BJ (cell line): ENCODE measurements around the gene PRL. TPM values are rescaled to one million over a fixed set of nuclear protein-coding genes. Genes with fewer than 3 reads are reported as not detected.

Experiments
- CTCF ChIA-PET: fragments of 350-600 bp; formaldehyde crosslinking; extraction: SDS; loops from one replicate; lab custom pipeline; 2021; ENCODE audit warnings: antibody characterized with exemption, inconsistent platforms; lab: Yijun Ruan, JAX
- POLR2A ChIA-PET: fragments of 300-600 bp; sonication (Branson Sonifier 250); formaldehyde crosslinking; extraction: SDS; loops from one replicate; lab custom pipeline; 2021; ENCODE audit warnings: antibody characterized with exemption; lab: Charles Lee
- DNase-seq: peaks from one replicate; pipeline ENCODE4 v3.0.0-alpha.2; 2011; ENCODE audit warnings: low read depth
- H3K27me3 ChIP-seq: 2 replicates; pipeline ENCODE4 v1.6.0; 2011; ENCODE audit warnings: low read length; ENCODE audit not compliant: control insufficient read depth, insufficient read depth
- H3K36me3 ChIP-seq: 2 replicates; pipeline ENCODE4 v1.5.1; 2011; ENCODE audit warnings: low read length; ENCODE audit not compliant: control insufficient read depth, insufficient read depth
- H3K4me3 ChIP-seq: 2 replicates; pipeline ENCODE4 v1.5.1; 2011; ENCODE audit warnings: low read depth, mild to moderate bottlenecking, control low read depth, low read length
- polyA plus RNA-seq: library from polyadenylated mRNA; depleted of rRNA; stranded (reverse); fragments of >200 nt; gene quantifications from 2 replicates; pipeline ENCODE4 v1.2.3, GENCODE V29; 2011
- TF ChIP-seq, protein P1 (sequence below): IDR thresholded peaks from 2 replicates; pipeline ENCODE4 v1.5.1; 2011; ENCODE audit warnings: low read depth, mild to moderate bottlenecking, control low read depth, inconsistent platforms, low read length, moderate library complexity; ENCODE audit not compliant: insufficient read depth

Gene PRL
- polyA plus RNA-seq, 1 experiment, result not detected

DNA sequence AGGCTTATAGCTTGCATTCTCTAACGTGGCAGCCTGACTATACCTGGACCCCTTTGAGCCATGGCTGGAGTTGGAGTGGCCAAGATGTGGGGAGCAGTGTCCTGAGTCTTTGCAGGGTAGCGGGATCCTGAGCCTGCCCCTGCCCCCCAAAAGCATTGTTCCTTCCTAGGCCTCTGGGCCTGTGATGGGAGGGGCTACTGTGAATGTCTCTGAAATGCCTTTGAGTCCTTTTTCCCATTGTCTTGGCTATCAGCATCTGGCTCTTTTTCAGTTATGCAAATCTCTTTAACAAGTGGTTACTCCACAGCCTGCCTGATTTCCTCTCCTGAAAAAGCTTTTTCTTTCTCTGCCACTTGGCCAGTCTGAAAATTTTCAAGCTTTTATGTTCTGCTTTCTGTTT is 17.0 kb upstream of the PRL start:
- H3K27me3 ChIP-seq, result no peaks in the 10 kb centered on the region
- TF ChIP-seq, protein P1, sequence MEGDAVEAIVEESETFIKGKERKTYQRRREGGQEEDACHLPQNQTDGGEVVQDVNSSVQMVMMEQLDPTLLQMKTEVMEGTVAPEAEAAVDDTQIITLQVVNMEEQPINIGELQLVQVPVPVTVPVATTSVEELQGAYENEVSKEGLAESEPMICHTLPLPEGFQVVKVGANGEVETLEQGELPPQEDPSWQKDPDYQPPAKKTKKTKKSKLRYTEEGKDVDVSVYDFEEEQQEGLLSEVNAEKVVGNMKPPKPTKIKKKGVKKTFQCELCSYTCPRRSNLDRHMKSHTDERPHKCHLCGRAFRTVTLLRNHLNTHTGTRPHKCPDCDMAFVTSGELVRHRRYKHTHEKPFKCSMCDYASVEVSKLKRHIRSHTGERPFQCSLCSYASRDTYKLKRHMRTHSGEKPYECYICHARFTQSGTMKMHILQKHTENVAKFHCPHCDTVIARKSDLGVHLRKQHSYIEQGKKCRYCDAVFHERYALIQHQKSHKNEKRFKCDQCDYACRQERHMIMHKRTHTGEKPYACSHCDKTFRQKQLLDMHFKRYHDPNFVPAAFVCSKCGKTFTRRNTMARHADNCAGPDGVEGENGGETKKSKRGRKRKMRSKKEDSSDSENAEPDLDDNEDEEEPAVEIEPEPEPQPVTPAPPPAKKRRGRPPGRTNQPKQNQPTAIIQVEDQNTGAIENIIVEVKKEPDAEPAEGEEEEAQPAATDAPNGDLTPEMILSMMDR, result no peak
- POLR2A ChIA-PET, result no interaction called here
- DNase-seq, result no peak
- no peaks in the 10 kb centered on the region for H3K36me3 ChIP-seq
- H3K4me3 ChIP-seq, result no peak overlapping the region
- CTCF ChIA-PET, result no interaction called here

DNA sequence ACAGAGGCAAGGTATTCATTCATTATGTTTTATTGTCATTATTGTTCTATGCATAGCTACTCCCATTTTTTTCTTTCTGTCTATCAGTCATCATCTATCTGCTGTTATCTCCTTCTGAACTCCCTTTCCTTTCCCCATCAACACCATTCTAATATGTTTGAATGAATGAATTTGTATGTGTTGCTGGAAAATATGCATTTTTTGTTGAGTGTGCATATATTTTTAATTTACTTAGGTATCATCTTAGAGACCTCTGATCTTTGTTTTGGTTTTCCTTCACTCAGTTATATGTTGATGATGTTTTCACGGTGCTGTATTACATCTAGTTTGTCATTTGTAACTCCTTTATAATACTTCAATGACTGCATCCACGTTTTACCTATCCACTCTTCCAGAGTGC is 12.1 kb upstream of the PRL start:
- TF ChIP-seq, protein P1, result no peak
- DNase-seq, result no peak
- ChIA-PET CTCF (interaction anchor here (0.7 kb wide), 1 partner anchor 59 kb away, joined by 3 read pairs; no protein-coding TSS in a partner anchor), POLR2A (no interaction called here)
- H3K27me3 ChIP-seq, result no peaks in the 10 kb centered on the region
- no peak overlapping the region for H3K4me3 ChIP-seq
- no peaks in the 10 kb centered on the region for H3K36me3 ChIP-seq

- no peaks in the 10 kb centered on the region for H3K27me3 ChIP-seq
- H3K4me3 ChIP-seq, result no peak overlapping the region
- POLR2A ChIA-PET, result no interaction called here
- CTCF ChIA-PET, result no interaction called here
- H3K36me3 ChIP-seq, result no peaks in the 10 kb centered on the region
- DNase-seq, result no peak
- TF ChIP-seq, protein P1, result no peak
Observed at GRCh38 chr6:22306741-22307466, 10.1 kb upstream of the PRL start.

DNA sequence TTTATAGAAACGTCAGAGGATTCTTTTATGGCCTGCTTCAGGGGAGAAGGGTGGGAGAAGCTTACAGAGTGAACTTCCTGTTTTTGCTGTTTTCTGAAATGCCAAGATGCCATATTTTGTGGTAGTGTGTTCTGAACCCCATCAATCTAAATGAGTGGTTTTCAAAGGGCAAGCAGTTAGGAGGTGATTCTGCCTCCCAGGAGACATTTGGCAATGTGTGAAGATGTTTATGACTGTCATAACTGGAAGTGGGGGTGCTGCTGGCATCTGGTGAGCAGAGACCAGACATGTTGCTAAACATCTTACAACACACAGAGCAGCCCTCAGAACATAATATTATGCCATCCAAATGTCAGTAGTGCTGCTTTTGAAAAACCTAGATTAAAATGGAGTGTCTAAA is 6.0 kb upstream of the PRL start:
- no peak for DNase-seq
- Histone ChIP-seq H3K27me3 (no peaks in the 10 kb centered on the region), H3K36me3 (no peaks in the 10 kb centered on the region), H3K4me3 (no peak overlapping the region)
- CTCF ChIA-PET, result no interaction called here
- POLR2A ChIA-PET, result no interaction called here
- TF ChIP-seq, protein P1, result no peak

DNA sequence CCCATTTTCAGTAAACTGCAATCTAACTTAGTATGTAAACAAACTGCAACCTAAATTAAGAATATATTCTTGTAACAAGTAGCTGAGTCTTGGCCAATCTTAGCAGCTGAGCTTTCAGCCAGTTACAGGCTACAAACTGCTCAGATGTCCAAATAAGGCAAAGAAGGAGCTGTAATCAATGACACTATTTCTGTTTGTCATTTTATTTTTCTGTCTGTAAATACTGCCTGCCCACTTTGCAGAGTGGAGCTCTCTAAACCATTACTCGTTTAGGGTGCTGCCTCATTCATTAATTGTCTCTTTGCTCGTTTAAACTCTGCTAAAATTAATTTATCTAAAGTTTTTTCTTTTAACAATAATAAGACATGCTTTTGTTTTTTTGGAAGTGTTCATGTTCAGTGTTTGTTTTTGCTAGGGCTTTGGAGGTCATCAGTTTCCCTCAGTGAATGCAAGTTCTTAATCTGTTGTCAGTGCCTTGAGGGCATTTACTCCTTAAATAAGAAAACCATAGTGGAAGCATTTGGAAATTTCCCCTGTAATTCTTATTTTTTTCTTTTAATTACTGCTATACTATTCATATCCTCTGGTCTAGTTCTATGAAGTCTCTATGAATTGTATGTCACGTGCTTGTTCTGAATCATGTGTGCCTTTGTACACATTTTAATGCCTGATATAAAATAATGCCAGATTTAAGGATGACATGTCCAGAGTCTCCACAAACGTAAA is 3.6 kb upstream of the PRL start:
- no peaks in the 10 kb centered on the region for H3K36me3 ChIP-seq
- no peak overlapping the region for H3K4me3 ChIP-seq
- DNase-seq, result no peak
- CTCF ChIA-PET, result interaction anchor here (0.6 kb wide), 1 partner anchor 16 kb away, joined by 3 read pairs; no protein-coding TSS in a partner anchor
- POLR2A ChIA-PET, result no interaction called here
- H3K27me3 ChIP-seq, result no peaks in the 10 kb centered on the region
- TF ChIP-seq, protein P1, result no peak
